ENCODE data around the gene CT47A1.
"Not testable (repeated sequence)": the region's sequence is repeated elsewhere in the genome, so short reads cannot be mapped to it uniquely, and the experiment has no call there.

Gene CT47A1

GRCh38 chrX:120985660-120986059 is at the start of gene CT47A1:
Gene CT47A1 (minus strand): TSS chrX:120985760. CDS start chrX:120985529, 231 bp downstream.
- not testable (repeated sequence) for DNase-seq (ENCODE audit: low spot score)

- DNase-seq (ENCODE audit: low spot score), result no peak
Measured at GRCh38 chrX:121032531-121032930, 47.0 kb upstream of the CT47A1 start.

GRCh38 chrX:121030083-121030482 is 44.5 kb upstream of the CT47A1 start:
- DNase-seq (ENCODE audit: low spot score), result no peak

GRCh38 chrX:121028419-121028818 is 42.9 kb upstream of the CT47A1 start:
- DNase-seq (ENCODE audit: low spot score), result no peak

DNA sequence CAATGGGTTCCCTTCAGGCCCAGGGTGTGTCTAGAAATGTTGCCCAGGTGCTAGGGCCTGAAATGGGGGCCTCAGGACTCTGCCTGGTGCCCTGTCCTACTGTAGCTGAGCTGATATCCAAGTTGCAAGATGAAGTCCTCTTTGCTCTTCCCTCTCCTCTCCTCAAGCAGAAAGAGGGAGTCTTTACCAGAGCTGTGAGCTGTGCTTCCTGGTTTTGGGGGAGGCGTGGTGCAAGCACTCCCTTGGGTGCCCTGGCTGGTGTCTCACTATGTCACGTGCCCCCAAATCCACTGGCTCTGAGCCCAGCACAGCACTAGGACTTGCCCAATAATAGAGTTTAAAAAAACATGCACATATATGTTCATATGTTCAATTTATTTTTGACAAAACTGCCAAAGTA is 29.3 kb upstream of the CT47A1 start:
- no peak for DNase-seq (ENCODE audit: low spot score)

GRCh38 chrX:121013897-121014455 is 28.4 kb upstream of the CT47A1 start:
- DNase-seq (ENCODE audit: low spot score), result no peak

DNA sequence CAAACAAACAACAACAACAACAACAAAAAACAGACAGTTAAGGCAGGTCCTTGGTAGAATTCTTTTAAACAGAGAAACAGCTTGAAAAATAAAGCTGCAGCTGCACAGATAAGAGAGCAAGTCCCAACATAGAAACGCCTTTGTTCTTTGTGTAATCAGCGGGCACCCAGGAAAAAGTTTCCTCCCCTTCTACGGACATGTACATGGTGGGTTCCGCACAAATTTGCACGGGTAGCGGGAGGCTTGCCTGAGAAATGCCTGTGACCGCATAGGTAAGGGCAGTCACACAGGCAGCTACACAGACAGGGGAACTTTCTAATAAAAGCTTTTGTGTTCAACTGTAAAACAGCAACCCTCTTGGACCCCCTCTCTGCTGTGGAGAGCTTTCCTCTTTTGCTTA is 25.7 kb upstream of the CT47A1 start:
- DNase-seq (ENCODE audit: low spot score), result no peak

- DNase-seq (ENCODE audit: low spot score), result no peak
Measured at GRCh38 chrX:121010218-121010617, 24.7 kb upstream of the CT47A1 start.

DNA sequence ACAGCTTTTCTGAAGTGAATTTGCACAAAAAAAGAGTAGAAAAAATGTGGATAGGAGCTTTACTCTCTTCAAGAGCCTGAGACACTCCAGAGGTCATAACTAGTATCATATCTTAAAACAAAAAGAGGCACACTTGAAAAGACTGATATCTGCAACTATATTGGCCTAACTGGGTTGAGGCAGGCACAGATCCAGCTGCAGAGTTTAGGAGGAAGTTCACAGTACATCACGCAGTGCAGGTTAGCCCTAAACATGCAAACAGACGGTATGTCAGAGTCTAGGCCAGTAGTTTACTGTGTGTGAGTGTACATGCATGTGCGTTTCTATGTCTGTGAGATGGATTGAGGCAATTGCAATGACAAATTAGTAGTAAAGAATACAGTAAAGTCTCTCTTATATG is 24.2 kb upstream of the CT47A1 start:
- no peak for DNase-seq (ENCODE audit: low spot score)

- no peak for DNase-seq (ENCODE audit: low spot score)
Measured at GRCh38 chrX:121008920-121009319, 23.4 kb upstream of the CT47A1 start.

DNA sequence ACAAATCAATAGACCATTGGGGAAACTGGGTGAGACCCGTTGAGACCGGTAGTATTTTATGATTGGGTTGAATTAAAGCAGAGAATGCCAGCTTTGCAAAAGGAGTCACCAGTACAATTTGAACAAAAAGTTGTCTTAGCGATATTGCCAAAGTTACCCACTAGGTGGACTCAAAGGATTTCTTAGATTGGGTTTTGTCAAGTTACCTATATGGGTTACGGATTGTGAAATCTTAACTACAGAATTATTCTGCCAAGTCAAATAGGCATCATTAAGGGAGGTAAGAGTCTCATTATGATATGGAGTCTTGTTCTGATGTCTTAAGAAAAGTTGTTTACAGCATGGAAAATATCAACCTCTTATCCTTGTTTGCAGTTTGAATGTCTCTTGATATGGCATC is 15.0 kb upstream of the CT47A1 start:
- no peak for DNase-seq (ENCODE audit: low spot score)

DNA sequence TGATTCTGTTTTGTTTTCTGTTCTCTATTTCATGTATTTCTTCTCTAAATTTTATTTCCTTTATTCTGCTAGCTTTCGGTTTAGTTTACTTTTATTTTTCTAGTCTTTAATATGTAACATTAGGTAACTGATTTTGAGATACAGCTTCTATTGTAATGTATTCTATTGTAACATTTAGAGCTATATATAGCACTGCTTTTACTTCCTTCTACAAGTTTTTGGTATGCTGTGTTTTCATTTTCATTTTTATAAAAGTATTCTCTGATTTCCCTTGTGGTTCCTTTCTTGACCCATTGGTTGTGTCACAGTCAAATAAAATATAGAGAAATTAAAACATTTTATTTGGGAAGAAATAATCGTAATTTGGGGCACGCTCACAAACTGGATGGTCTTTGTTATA is 13.9 kb upstream of the CT47A1 start:
- DNase-seq (ENCODE audit: low spot score), result no peak

DNA sequence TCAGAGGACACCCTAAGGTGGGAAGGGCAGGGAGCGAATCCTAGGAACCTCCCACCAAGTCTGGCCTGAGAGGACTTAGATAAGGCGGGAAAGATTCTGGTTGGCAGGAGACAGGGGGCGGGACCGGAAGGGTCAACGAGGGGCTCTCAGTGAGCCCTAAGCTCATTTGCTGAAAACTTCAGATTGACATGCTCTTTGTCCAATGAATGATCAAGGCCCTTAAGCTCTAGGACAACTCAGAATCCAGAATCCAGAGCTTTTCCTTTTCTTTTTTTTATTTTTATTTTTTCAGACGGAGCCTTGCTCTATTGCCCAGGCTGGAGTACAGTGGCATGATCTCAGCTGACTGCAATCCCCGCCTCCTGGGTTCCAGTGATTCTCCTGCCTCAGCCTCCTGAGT is 29.1 kb downstream of the CT47A1 start, which contains the start of gene CT47A7:
TSS of gene CT47A7 (minus strand) at position 101 of the 400 bp plus-strand sequence. CDS start 255 bp downstream, outside the sequence.
- DNase-seq (ENCODE audit: low spot score), result not testable (repeated sequence)
